HG03565 (cell line): Measurements from ENCODE around the gene ZNF428.
"Not testable (repeated sequence)": the region's sequence is repeated elsewhere in the genome, so short reads cannot be mapped to it uniquely, and the experiment has no call there.

Source experiments
- ATAC-seq: cut with Tn5 transposase; IDR thresholded peaks from one replicate; pipeline ENCODE4 v1.9.1; 2021; ENCODE audit warnings: mild to moderate bottlenecking, moderate library complexity; ENCODE audit not compliant: unreplicated experiment

The ZNF428 gene

DNA sequence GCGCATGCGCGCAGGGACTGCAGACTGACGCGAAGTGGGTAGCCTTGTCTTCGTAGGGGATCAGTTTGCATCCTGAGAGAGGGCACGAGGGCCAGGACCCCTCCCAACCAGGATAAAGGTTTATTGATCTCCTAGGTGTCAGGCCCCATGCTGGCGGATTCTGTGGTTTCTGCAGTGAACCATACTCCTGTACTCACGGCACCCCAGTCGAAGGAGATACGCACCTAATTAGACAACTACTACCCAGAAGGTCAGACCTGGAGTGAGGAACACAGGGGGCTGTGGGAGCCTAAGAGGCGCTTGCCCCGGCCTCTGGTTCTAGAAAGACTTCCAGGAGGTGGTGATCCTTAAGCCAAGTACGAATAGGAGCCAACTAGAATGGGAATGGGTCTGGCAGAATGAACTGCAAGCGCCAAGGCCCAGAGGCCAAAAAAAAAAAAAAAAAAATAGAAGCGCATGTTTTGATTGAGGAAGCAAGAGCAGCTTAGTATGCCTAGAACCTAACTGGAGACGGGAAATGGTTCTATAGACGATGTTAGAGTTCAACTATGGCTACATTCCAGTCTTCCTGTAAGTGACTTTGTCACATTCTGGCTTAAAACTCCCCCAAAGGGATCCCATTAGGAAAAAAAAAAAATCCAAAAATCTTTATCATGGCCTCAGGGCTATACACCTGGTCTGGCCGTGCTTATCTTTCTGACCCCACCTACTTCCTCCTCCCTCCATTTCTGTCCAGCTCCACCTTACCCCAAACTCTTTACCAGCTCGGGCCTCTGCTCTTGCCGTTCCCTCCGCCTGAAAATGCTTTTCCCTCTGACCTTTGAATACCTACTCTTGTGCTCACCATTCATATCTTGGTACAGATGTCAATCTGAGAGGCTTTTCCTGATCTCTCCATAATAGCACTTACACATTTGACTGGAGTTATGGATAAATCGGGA is 902 bp upstream of the ZNF428 start:
- ATAC-seq = peak; percentile 8

DNA sequence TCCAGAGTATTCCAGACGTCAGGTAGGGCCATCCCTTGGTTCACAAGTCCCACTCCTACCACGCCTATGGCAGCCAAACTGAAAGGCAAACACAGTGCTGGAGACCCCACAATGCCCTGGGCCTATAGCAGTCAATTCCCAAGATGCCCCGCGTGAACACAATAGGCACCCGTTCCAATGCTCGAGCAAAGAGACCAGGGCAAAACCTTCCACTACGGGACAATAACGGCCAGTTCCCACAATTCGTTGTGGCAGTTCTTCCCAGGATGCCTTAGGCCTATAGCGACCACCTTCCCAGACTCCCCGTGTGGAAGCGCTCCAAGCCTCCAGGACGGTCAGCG is 538 bp downstream of the ZNF428 start:
- peak; percentile 9 for ATAC-seq

DNA sequence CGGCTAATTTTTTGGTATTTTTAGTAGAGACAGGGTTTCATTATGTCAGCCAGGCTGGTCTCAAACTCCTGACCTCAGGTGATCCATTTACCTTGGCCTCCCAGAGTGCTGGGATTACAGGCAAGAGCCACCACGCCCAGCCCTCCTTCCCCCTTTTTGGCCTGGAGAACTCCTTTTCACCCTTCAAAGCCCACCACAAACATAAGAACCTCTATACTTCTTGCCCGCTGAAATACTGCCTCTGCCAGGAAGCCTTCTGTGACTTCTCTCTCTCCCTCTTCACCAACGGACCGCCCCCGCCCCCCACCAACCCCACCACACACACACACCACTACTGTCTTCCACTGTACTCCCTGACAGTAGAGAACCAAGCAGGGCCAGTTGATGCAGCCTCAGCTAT is 2.5 kb downstream of the ZNF428 start:
- ATAC-seq = no peak

DNA sequence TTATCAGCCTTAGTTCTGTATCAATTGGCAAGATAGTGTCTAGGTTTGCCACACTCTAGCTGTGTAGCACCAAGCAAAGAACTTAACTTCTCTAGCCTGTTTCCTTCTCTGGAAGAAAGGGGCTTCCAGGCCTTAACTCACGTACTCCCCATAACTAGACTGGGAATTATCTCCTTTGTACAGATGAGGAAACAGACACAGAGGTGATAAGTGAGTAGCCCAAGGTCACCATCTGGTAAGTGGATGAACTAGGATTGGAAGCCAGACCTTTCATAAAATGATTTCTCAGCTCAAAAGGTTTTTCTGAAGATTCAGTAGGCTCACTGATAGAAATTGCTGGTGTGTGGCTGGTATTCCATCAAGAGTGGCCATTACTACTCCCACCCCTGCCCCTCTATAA is 3.1 kb downstream of the ZNF428 start:
- no peak for ATAC-seq

DNA sequence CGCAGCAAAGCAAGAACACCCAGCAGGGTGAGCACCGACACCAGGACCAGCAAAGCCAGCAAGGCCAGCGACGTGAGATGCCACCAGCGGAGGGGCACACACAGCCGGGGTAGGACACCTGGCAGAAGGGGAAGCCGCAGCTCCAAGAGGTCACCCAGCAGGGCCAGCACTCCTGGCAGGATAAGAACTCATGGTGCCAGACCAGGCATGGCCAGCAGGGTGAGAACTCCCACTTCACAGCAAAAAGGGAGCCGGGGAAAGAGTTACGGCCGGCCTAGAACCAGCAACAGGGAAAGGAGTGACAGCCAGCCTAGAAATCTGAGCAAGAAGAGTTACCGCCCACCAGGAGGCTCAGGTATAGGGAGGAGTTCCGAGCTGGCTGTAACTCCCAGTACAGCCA is 7.1 kb downstream of the ZNF428 start:
- no peak for ATAC-seq

DNA sequence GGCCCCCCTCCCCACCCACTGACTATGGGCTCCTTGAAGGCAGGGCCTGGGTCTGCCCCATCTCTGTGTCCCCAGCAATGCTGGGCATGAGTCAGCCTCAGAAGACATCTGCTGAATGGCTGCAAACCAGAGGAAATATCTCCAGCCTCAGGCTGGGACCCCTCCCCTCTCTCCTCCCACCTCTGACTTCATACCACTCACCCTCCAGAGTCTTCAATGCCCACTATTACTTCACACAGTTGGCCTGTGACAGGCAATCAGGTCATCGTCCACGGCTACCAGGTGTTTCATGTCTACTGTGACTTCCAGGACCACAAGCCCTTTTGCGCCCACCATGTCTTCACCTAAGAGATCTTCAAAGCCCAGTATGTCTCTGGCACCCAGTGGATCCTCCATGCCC is 7.6 kb downstream of the ZNF428 start, which contains the start of gene SRRM5:
TSS of gene SRRM5 (plus strand) at position 301 of the 400 bp plus-strand sequence. CDS start at position 335, 34 bp downstream.
- no peak for ATAC-seq

DNA sequence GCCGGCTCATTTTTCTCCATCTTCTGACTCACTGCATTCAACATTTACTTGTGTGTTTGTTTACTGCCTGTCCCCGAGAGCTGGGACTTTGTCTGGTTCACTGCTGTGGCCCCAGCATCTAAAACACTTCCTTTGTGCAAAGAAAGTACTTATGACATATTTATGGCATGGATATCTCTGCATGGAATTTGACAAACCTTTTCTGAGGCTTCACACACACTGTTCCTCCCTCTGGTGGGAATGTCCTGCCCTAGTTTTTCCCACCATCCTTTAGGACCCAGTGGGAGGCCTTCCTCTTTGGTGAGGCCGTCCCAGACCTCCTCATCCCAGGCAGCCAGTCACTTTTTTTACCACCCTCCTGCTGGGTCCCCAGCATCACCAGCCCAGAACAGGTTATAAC is 8.9 kb downstream of the ZNF428 start:
- no peak for ATAC-seq

DNA sequence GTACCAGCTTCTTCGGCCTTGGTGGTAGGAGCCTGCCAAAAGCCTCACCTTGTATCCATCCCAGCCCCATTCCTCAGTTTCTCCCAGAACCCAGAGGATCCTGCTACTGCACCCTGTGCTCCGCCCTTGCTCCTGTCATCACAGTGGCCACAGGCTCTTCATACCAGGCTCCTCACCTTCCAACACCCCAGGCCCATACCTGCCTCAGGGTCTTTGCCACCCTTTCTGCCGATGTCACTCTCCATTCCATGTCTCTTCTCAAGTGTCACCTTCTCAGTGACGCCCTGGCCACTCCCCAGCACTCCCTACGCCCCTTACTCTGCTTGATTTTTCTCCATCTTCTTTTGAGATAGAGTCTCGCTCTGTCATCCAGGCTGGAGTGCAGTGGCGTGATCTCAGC is 9.6 kb downstream of the ZNF428 start:
- ATAC-seq = no peak

DNA sequence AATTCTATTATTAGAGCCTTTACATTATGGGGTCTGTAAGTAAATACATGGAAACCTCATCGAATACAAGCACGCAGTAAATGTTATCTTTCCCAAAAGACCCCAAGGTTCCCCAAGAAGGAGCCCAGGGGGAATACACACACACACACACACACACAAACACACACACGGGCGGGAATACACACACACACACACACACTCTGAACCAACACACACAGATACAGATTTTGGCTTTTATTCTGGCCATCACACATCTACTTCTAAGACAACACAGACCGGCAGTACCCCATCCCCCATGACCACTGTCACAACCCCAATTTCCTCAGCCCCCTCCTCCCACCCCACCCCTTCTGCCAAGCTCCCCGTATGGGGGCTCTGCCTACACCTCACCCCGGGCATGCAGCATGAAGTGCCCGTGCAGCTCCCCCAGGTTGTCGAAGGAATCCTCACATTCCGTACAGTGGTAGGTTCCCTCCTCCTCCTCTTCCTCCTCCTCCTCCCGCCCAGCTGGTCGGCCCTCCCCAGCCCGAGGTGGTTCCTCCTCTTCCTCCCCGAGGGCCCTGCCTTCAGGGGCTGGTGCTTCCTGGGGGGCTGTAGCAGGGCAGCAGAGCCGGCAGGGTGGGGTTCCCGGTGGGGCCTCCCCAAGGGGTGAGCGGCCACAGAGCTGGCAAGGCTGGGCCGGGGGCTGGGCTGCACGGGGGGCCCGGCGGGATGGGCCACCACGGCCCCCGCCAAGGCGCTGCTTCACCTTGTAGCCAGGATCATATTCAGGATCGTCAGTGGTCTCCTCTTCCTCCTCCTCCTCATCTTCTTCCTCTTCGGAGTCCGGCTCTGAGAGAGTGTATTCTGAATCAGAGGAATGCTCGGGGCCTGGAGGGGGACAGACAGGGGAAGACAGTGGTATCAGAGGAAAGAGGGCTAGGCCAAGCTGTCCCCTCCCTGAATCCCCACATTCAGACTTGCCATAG is 11.9 kb downstream of the ZNF428 start:
- no peak for ATAC-seq

DNA sequence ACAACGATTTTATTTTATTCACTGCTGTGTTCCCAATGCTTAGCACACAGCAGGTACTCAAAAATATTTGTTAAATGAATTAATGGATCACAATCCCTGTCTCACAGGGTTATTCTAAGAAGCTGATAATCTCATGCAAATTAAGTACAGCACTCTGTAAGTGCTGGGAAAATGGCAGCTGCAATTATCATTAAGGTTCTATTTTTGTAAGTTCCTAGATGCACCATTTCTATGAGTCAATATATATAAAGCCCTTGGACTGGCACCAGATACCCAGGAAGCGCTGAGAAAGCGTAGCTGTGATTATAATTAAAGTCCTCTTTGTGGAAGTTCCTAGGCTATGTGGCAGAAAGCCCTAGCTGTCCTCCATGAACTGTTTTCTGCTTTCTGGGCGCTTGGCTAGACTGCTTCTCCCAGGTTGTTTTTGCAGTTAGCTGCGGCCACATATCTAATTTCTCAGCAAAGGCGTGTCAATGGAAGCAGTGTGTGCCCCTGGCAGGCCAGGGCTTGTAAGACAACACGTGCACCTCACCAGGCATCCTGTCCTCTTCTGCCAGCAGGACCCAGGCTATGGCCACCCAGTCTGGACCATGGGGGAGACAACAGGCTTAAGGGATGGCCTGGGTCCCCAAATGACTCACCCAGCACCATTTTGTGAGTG is 12.7 kb downstream of the ZNF428 start:
- ATAC-seq = no peak

DNA sequence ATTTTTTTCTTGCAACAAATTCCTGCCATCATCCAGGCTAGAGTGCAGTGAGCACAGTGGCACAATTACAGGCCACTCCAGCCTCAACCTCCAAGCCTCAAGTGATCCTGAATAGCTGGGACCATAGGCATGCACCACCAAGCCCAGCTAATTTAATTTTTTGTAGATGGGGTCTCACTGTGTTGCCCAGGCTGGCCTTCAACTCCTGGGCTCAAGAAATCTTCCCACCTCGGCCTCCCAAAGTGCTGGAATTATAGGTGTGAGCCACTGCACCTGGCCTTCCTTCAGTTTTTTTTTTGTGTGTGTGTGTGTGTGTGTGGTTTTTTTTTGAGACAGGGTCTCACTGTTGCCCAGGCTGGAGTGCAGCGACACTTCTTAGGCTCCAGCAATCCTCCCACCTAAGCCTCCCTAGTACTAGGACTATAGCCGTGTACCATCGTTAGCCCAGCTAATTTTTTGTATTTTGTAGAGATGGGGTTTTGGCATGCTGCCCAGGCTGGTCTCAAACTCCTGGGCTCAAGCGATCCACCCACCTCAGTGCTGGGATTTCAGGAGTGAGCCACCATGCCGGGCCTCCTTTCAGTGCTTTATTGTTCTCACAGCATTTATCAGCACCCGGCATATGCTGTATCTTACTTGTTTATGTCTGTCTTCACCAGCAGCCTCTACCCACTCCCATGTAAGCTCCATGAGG is 13.4 kb downstream of the ZNF428 start:
- ATAC-seq = no peak

DNA sequence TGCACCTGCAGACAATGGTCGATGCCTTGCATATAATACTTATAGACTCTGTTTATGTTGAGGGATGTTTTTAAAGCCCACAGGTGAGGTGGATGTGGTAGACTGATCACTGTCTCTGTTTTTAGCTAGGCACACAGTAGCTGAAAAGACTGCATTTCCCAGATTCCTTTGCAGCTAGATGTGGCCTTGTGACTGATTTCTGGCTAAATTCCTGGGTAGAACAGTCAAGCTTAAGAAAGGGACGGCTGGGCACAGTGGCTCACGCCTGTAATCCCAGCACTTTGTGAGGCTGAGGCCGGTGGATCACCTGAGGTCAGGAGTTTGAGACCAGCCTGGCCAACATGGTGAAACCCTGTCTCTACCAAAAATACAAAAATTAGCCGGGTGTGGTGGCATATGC is 19.1 kb downstream of the ZNF428 start:
- ATAC-seq = not testable (repeated sequence)

DNA sequence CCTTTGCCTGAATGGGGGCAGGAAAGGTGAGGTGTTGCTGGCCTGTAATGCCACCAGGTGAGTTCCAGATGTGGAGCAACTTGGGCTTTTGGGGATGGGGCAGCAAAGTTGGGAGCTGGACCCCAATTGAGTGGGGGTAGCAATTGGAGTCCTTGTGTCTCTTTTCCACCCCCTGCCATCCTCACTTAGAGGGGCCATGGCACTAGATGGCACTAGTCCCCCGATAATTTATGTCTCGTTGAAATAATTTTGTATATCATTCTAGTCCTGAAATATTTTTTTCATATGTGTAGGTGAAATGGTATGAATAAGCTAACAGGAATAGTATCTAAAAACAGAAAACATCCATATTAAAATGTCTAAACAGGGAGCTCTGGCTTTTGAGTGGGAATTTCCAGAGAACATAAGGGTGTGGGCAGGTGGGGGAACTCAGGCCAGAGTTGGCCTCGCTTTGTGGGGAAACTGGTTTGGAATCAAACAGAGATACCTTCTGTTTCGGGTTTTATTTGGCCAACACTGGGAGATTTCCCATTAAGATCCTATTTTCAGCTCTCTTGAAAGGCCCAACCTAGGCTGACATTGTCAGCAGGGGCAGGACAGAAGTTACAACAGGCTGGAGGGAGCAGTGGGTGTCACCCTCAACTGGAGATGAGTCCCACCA is 19.7 kb downstream of the ZNF428 start:
- no peak for ATAC-seq

DNA sequence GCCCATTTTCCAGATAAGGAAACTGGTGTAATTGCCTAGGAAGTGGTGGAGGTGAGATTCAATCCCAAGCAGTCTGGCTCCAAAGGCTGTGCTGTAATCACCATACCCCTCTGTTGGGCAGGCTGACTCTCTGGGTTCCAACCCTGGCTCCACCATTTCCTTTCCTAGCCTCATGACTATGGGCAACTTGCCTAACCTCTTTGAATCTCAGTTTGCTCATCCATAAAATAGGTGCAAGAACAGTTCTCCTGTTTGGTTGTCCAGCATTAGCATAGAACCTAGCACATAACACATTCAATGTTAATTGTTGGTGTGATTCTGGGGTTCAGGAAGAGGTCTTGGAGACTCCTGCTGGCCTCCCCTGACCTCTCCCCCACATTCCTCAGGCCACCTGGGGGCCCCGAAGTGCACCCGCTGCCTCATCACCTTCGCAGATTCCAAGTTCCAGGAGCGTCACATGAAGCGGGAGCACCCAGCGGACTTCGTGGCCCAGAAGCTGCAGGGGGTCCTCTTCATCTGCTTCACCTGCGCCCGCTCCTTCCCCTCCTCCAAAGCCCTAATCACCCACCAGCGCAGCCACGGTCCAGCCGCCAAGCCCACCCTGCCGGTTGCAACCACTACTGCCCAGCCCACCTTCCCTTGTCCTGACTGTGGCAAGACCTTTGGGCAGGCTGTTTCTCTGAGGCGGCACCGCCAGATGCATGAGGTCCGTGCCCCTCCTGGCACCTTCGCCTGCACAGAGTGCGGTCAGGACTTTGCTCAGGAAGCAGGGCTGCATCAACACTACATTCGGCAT is 20.8 kb downstream of the ZNF428 start:
- ATAC-seq = no peak

DNA sequence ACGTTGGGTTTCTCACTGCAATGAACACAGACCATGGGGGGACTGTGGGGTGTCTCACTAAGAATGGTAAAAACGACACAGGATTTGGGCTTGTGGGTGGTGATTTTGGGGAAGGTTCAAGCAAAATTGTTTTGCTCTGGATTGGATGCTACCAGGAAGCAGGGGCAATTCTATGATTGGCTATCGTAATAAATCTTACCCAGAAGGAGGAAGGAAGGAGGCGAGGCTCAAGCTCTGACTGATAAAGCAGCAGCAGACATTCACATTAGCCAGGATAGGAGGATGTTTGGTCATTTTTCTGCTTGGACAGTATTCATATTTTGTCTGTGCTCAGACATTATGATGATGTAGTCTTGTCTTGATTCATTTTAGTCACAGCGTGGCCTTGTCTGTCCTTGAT is 21.6 kb downstream of the ZNF428 start:
- no peak for ATAC-seq

DNA sequence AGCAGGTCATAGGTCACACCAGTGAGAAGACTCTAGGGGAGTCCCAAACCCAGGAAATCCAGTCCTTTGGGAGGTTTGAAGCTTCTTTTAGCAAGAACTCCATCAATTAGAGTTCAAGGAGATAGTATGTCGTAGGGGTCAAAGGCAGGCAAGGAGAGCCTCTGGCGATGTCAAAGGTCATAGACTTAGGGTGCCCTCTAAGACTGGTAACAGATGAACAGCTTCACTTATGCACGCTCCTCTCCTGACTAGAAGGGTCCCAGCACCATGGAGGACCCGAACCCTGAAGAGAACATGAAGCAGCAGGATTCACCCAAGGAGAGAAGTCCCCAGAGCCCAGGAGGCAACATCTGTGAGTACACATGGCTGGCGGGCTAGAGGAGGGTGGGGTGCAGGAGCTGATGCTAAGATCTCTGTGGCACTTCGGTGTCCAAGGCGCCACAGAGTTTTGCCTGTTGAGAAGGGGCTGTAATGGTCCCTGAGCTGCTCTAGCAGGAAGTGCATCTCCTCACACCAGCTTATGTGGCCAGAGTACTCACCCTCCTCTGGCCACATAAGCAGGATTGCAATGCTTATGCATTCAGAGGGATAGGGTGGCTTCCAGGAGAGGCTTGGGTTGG is 22.5 kb downstream of the ZNF428 start:
- no peak for ATAC-seq

DNA sequence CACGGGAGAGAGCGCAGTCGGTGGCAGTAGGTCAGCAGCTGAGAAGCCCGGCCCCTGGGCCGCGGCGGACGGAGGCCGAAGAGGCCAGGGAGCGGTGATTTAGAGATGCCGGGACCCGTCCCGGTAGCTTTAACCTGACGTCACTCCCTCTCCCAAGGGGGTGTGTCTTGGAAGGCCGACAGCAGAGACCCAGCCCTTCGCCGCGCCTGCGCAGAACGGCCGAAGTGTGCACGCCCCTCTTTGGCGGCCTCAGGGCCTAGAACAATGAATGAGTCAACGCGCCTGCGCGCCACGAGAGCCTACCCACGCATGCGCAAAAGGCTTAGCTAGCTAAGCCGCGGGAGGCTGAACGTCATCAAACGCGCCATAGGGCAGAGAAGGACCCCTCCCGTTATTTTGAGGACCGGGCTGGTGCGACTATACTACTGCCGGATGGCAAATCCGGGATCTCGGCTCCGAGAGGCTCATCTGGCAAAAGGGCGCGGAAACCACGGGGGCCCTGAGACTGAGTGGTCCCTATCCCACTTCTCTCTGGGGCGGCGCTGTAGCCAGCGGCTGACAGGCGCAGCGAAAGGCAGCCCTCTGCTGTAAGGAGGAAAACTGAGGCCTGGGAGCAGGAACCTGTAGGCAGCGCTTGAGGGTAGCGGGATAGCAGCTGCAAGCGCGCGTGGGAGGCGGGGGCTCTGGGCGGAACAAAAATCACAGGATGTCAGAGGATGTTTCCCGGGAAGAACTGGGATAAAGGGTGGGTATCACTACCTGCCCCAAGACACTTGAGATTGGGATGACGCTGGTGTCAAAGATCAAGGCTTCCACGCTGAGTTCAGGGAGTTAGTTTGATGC is 23.2 kb downstream of the ZNF428 start, which contains the start of the genes IRGQ and ZNF576:
TSS of gene IRGQ (minus strand) at position 136 of the 843 bp plus-strand sequence. CDS start 796 bp downstream, outside the sequence.
TSS of gene ZNF576 (plus strand) at position 597 of the 843 bp plus-strand sequence. CDS start 514 bp downstream, outside the sequence.
- peak; percentile 71 for ATAC-seq

DNA sequence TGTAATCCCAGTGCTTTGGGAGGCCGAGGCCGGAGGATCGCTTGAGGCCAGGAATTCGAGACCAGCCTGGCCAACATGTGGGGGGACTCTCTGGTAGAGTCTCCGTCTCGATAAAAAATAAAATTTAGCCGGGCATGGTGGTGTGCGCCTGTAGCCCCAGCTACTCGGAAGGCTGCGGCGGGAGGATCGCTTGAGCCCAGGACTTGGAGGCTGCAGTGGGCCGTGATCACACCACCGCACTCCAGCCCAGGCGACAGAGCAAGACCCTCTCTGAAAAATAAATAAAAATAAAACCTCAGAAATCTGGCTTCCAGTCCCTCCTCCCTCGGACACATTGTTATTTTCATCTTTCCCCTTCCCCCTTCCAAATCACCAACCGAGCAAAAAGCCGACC is 23.8 kb downstream of the ZNF428 start:
- no peak for ATAC-seq
